Neural cell (in vitro differentiated cells): ENCODE results near the gene SLC41A3.

Experiments used
- CTCF ChIP-seq: fragments of 450-650 bp; IDR thresholded peaks from 2 replicates; pipeline ENCODE4 v1.5.1; 2014; ENCODE audit warnings: antibody characterized with exemption, mild to moderate bottlenecking, moderate library complexity; ENCODE audit not compliant: poor library complexity, severe bottlenecking
- EZH2 ChIP-seq: fragments of 200-600, 300-800 bp; shearing (Covaris generic), sonication (generic); IDR thresholded peaks from 2 replicates; pipeline ENCODE4 v1.6.1; 2014; ENCODE audit warnings: antibody characterized with exemption, low read length, borderline replicate concordance, mild to moderate bottlenecking; ENCODE audit not compliant: insufficient read depth, poor library complexity, severe bottlenecking
- POLR2AphosphoS5 ChIP-seq: IDR thresholded peaks from 2 replicates; pipeline ENCODE4 v1.6.1; 2012

- no peak for TF ChIP-seq CTCF
- no peak for TF ChIP-seq POLR2AphosphoS5
- TF ChIP-seq EZH2: no peak
Observed at GRCh38 chr3:126083138-126083445, 832 bp downstream of the SLC41A3 start.
